Fibroblast of mammary gland (primary cell): ENCODE data around the gene GSTT4.

Experiments
- DNase-seq: peaks from one replicate; pipeline ENCODE4 v3.0.0-alpha.2; 2010; ENCODE audit warnings: low read depth
- H3K4me3 ChIP-seq: 2 replicates; pipeline ENCODE4 v1.5.1; 2011; ENCODE audit warnings: low read depth, mild to moderate bottlenecking, low read length, moderate library complexity; ENCODE audit not compliant: control insufficient read depth
- TF ChIP-seq, protein P1 (sequence below): conservative IDR thresholded peaks from 2 replicates; pipeline ENCODE4 v1.5.1; 2011; ENCODE audit warnings: low read depth, low read length, inconsistent platforms; ENCODE audit not compliant: control insufficient read depth, insufficient read depth

The GSTT4 gene

DNA sequence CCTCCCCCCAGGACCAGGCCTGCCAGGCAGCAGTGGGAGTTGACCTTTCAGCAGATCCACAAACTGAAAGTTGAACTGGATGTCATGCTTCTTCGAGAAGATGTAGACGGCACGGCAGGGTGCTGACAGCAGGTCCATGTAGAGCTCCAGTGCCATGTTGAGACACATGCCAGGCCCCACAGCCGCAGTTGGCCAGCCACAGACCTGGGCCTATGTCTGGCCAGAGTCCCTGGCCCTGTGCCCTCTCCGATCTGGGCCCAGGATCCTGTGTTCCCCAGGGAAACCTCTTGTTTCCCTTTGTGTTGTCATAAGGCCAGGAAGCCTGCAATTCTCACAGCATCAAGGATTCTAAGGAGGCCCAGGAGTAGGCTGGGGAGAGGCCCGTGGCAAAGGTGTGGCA lies at the start of gene GSTT4:
Gene GSTT4 (minus strand): TSS at position 253 of the 400 bp plus-strand sequence. CDS start 97 bp downstream, at position 156.
- H3K4me3 ChIP-seq: no peak within 1 kb of the TSS
- DNase-seq: no peak
- TF ChIP-seq, protein P1, sequence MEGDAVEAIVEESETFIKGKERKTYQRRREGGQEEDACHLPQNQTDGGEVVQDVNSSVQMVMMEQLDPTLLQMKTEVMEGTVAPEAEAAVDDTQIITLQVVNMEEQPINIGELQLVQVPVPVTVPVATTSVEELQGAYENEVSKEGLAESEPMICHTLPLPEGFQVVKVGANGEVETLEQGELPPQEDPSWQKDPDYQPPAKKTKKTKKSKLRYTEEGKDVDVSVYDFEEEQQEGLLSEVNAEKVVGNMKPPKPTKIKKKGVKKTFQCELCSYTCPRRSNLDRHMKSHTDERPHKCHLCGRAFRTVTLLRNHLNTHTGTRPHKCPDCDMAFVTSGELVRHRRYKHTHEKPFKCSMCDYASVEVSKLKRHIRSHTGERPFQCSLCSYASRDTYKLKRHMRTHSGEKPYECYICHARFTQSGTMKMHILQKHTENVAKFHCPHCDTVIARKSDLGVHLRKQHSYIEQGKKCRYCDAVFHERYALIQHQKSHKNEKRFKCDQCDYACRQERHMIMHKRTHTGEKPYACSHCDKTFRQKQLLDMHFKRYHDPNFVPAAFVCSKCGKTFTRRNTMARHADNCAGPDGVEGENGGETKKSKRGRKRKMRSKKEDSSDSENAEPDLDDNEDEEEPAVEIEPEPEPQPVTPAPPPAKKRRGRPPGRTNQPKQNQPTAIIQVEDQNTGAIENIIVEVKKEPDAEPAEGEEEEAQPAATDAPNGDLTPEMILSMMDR: no peak

DNA sequence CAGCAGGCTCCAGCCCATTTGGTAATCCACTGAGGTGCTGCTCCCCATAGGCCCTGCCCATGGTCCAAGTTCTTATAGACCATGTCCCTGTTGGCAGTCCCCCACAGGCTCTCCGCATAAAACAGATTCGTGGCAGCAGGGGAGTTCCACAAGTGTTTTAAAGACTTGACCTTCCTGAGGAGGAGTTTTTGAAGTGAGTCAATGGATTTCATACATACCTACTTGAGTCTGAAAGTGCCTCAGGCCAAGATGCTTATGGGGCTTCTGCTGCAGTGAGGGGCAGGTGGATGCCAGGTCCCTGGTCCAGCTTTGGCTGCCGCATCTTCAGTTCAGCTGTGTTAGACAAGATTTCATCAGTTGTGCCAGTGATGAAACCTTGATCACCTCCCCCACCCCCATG lies 49.1 kb upstream of the GSTT4 start:
- no peak overlapping the region for H3K4me3 ChIP-seq
- DNase-seq: no peak
- TF ChIP-seq, protein P1: no peak

DNA sequence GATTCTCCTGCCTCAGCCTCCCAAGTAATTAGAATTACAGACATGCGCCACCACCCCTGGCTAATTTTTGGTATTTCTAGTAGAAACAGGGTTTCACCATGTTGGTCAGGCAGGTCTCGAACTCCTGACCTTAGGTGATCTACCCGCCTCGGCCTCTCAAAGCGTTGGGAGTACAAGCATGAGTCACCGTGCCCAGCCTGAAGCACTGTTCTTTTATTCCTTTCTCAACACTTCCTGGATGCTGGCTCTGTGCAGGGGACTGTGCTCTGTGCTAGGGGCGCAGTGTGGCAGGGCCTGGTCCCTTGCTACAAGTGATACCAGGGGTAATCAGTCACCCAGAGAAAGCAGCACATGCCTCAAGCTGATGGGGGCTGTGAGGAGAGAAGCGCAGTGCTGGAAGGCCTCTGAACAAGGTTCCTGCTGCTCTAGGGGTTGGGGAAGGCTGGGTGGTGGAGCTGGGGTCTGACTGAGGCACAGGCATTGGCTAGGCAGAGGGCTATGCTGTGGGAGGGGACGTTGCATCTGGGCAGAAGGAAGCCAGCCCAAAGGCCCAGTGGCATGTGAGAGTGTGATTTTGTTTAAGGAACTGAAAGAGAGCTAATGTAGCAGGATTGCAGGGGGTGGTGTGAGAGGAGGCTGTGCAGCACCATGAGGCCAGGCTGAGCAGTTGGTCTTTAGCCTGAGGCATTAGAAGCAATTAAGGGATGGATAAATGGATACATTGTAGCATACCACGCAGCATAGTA lies 48.4 kb upstream of the GSTT4 start:
- DNase-seq: peak; percentile 21

DNA sequence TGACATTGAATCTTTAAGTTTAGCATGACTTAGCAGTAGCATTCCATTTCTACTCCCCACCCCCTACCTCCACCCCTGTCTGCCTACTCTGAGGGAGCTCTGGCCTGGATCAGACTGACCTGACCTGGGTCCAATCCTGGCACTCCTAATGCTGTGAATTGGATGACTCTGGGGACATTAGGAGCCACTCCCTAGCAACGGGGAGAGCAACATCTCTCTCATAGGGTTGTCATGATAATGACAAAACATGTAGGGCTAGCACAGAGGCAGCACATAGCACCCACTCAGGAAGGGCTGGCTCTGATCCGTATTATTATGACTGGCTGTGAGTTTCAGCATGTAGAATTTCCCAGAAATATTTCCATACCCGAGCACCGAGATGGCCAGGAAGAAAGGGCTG lies 46.3 kb upstream of the GSTT4 start:
- peak; percentile 48 for DNase-seq
- TF ChIP-seq, protein P1: no peak

More for the DNA sequence above, 48.4 kb upstream of the GSTT4 start:
- TF ChIP-seq, protein P1: no peak
- no peak overlapping the region for H3K4me3 ChIP-seq

DNA sequence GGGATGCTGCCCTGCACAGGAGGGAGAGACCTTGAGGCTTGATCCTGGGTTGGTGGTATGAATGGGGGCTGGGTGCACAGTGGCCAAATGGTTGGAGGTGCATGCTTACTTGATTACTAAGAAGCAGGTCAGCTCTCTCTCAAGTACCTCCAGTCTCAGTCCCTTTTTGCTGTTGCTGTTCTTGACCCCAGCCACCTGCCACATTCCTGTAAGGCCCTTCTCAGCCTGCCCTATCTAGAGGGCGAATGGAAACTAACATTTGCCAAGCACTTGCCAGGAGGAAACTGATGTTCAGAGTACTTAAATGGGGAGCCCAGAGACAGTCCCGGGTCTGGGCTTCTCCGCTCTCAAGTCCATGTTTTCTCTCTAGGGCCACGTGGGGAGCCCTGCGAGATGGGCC lies 45.8 kb upstream of the GSTT4 start:
- no peak overlapping the region for H3K4me3 ChIP-seq
- no peak for DNase-seq
- TF ChIP-seq, protein P1: no peak

More for the DNA sequence above, 46.3 kb upstream of the GSTT4 start:
- H3K4me3 ChIP-seq: no peak overlapping the region

DNA sequence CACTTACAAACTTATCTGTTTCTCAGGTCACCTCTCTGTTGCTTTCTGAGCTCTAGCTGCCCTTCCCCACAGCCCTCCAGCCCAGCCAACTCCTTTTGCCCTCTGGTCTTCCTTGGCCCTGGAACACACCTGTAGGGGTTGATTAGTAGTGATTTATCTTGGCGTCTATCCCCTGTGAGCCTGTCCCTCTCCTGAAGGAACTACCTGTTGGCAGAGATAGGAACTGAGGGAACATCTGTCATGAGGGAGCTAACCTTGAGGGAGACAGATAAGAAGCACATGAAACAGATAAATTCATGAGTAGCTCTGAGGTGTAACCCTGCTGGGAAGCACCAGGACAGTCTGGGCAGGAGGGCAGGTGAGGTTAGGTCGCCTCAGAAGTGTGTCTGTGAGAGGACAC lies 44.7 kb upstream of the GSTT4 start:
- no peak overlapping the region for H3K4me3 ChIP-seq
- DNase-seq: no peak
- TF ChIP-seq, protein P1: no peak
